ENCODE data around the gene CHRNB2. TPM values are rescaled to one million over a fixed set of nuclear protein-coding genes. Genes with fewer than 3 reads are reported as not detected.

CHRNB2 gene
- 0.24 TPM in 1 of 2 replicates, not detected in the other for total RNA-seq
- 0.02 TPM for total RNA-seq (2013)
- polyA plus RNA-seq: 0.03 and 0.12 TPM in 2 replicates
- not detected in 2 replicates for polyA minus RNA-seq

DNA sequence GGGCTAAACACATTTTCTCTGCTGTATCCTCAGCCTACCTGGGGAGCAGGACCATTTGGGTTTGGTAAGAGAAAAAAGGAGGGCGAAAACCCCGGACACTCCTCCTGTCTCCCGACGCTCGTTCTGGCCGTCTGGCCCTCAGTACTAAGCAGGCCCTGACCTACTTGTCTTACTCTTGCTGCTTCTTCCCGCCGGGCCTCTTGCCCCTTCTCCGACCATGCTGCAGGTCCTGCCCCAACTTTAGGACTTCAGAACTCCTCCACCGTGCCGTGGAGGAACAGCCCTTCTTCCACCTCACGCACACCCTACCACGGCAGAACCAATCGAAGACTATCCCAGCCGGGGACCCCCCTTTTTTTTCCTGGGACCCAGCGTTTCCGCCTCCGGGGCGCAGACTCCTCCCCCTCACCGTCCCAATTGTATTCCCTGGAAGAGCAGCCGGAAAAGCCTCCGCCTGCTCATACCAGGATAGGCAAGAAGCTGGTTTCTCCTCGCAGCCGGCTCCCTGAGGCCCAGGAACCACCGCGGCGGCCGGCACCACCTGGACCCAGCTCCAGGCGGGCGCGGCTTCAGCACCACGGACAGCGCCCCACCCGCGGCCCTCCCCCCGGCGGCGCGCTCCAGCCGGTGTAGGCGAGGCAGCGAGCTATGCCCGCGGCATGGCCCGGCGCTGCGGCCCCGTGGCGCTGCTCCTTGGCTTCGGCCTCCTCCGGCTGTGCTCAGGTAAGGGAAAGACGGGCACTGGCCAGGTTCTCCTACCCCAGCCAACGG, at the start of gene CHRNB2:
TSS of gene CHRNB2 (plus strand) at position 393 of the 771 bp plus-strand sequence. CDS start at position 660, 267 bp downstream.
- peak within 1 kb of the TSS; percentile 10 for H3K9ac ChIP-seq (ENCODE audit: low read length)
- peak; percentile 75 for DNase-seq
- H3K4me2 ChIP-seq (replicated peaks; ENCODE audit: low read depth, low read length, poor library complexity, severe bottlenecking): peak within 1 kb of the TSS; percentile 58

More for the DNA sequence above, at the start of gene CHRNB2:
- H3K27me3 Mint-ChIP-seq: peaks cover 51% of the 10 kb centered on the region
- Histone ChIP-seq H3K27me3 (replicated peaks in 1 of 4; ENCODE audit: control extremely low read depth in 1 of 4, control insufficient read depth in 3 of 4, insufficient read depth in 4 of 4, low read length in 3 of 4) (peaks cover 0 to 44% (median 20%) of the 10 kb centered on the region in 4 experiments), H3K27ac (ENCODE audit: low read length in 2 of 2) (no peak within 1 kb of the TSS), H4K20me1 (ENCODE audit: control insufficient read depth, insufficient read depth, low read length, poor library complexity, severe bottlenecking) (no peaks in the 10 kb centered on the region), H3K79me2 (ENCODE audit: control insufficient read depth, insufficient read depth, low read length) (no peaks in the 10 kb centered on the region), H3K4me3 (ENCODE audit: control extremely low read depth in 1 of 5, extremely low read depth in 1 of 5, insufficient read depth in 1 of 5, low read depth in 2 of 5, low read length in 4 of 5) (no peak within 1 kb of the TSS), H2AFZ (ENCODE audit: insufficient read depth, low read depth, low read length, poor library complexity, severe bottlenecking) (no peak within 1 kb of the TSS), H3K4me1 (ENCODE audit: control insufficient read depth in 2 of 2, insufficient read depth in 2 of 2, low read length in 2 of 2) (peaks cover 8 to 10% of the 10 kb centered on the region in 2 donors), H3K9me3 (ENCODE audit: control extremely low read depth in 1 of 3, control insufficient read depth in 2 of 3, insufficient read depth in 1 of 3, low read length in 2 of 3) (peaks cover 0 to 16% (median 0%) of the 10 kb centered on the region in 3 donors), H3K36me3 (replicated peaks in 1 of 2; ENCODE audit: control extremely low read depth in 1 of 2, control insufficient read depth in 1 of 2, extremely low read depth in 1 of 2, insufficient read depth in 2 of 2, low read length in 1 of 2) (no peaks in the 10 kb centered on the region)
- WGBS (ENCODE audit: insufficient coverage): 4% methylated on average over 51 of the region's 53 CpGs
- ATAC-seq (ENCODE audit: low read depth): peak; percentile 97
- CTCF ChIA-PET: interaction anchor here (1.0 to 1.5 kb wide), 4 partner anchors 8 to 494 kb away, joined by 3 to 5 read pairs (median 4); no protein-coding TSS in a partner anchor
- H3K4me3 Mint-ChIP-seq: peak within 1 kb of the TSS; percentile 12
- no peaks in the 10 kb centered on the region for H3K9me3 Mint-ChIP-seq (ENCODE audit: insufficient read depth)
- TF ChIP-seq CTCF (IDR thresholded peaks at IDR 0.05) (no peak), EZH2 (IDR thresholded peaks at IDR 0.05; ENCODE audit: borderline replicate concordance, insufficient read depth, low read depth, low read length, poor library complexity, severe bottlenecking) (no peak)
- intact Hi-C loops (cut with micrococcal nuclease): no loop called here
- POLR2A ChIA-PET: no interaction called here
- H3K27ac Mint-ChIP-seq: no peak within 1 kb of the TSS
- peaks cover 5% of the 10 kb centered on the region for H3K4me1 Mint-ChIP-seq

Data from B cell (primary cell).